Measurements from ENCODE around the gene GABRA6. TPM values are rescaled to one million over a fixed set of nuclear protein-coding genes. Genes with fewer than 3 reads are reported as not detected.
"Not testable (repeated sequence)": the region's sequence is repeated elsewhere in the genome, so short reads cannot be mapped to it uniquely, and the experiment has no call there.

The GABRA6 gene
- total RNA-seq (2014; rRNA removed; shearing (Covaris generic)), result not detected in 2 replicates

DNA sequence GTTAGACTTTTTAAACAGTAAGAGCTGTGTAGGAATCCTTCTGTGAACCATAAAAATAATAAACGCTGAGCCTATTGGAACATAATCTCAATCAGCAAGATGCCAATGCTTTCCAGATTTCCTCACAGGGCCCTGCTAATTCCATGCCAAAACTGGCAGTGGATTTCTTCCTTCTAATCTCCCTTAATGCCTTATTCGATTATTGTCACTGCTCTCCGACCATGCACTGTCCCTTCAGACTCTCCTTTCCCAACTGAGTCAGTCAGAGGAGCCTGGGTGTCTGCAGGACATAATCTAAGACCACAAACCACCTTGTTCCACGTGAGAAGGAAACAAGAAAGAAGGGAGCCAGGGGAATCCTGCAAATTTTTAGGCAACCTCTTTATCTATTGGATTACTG lies at the start of gene GABRA6:
TSS of gene GABRA6 (plus strand) at position 261 of the 400 bp plus-strand sequence. CDS start 269 bp downstream, outside the sequence.
- in situ Hi-C loops (cut with HindIII; ENCODE audit: low sequenced_read_pairs), result no loop called here
- DNase-seq (ENCODE audit: low spot score), result peak; percentile 90

DNA sequence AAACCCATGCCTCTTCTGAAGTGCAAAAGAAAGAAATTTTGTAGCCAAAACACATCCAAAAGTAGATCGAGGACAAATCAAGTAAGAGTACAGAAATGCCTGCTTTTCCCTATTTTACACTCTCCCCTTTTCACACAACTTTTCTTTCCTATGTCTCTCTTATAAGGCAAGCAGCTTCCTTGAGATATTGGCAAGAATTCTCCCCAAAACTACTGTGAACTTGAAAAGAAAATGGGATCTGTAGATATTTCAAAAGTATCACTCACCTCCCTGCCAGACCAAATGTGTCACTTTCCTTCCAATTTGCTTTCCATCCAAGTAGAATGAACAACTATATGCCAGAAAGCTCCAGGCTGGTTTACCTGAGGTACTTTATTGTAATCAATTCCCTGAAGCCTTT lies 47.9 kb upstream of the GABRA6 start:
- in situ Hi-C loops (cut with HindIII; ENCODE audit: low sequenced_read_pairs), result no loop called here
- DNase-seq (ENCODE audit: low spot score), result peak; percentile 13

DNA sequence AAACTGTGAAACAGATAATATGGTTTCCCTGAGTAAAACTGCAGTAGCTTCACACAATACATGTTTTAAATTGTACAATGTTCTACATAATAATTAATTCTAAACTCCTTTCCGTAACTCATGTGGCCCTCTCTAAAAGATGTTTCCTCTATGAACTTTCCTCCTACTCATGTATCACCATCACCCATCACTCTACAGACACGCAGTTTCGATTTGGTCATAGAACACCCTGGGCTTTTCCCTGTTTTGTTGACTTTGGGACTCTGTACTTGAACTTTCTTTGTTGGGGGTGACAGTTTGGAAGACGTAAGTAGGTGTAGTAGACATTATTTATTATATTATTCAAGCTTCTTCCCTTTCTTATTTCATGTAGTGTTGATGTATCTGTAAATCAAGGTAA lies 44.1 kb upstream of the GABRA6 start:
- DNase-seq (ENCODE audit: low spot score), result no peak
- in situ Hi-C loops (cut with HindIII; ENCODE audit: low sequenced_read_pairs), result no loop called here

DNA sequence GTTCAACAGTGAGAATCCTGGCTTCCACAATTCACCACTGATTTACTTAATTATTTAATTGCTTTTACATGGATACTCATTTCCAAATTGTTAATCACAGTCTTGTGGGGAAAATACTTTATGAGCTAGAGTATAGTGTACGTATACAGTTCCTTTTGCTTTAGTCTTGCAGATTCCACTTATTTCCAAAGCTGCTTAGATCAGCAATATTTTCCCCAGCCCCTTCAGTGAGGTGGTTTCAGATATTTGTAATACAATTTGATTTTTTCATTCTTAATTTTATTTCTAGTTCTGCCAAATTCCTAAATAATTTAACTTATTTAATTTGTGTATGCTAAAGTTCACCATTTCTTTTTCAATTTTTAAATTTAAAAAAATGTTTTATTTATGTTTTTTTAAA lies 40.3 kb upstream of the GABRA6 start:
- in situ Hi-C loops (cut with HindIII; ENCODE audit: low sequenced_read_pairs), result no loop called here
- no peak for DNase-seq (ENCODE audit: low spot score)

DNA sequence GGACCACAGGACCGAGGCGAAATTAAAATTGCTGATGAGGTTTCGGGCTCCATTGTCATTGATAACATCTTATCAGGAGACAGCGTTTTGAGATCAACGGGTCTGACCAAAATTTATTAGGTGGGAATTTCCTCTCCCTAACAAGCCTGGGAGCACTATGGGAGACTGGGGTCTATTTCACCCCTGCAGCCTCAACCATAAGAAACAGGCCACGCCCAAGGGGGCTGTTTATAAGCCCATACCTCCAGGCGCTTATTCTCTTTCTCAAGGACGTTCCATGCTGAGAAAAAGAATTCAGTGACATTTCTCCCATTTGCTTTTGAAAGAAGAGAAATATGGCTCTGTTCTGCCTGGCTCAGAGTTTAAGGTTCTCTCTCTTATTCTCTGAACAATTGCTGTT lies 33.6 kb upstream of the GABRA6 start:
- in situ Hi-C loops (cut with HindIII; ENCODE audit: low sequenced_read_pairs), result not testable (repeated sequence)

DNA sequence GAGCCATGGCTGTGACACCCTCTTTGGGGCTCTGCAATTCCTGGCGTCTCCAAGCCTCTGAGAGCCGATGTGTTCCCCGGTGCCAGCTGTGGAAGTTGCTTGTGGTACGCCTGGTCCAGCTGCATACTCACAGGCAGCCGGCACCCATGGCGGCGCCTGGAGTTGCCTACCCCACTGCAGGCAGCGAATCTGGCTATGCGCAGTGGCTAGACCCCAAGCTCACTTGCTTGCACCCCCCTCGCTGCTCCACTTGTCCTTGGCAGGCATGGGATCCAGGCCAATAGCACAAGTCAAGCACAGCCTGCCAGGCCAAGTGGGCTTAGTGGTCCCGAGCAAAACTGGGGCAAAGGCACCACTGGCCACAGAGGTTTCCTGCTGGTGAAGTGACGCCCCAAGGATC lies 24.7 kb upstream of the GABRA6 start:
- no peak for DNase-seq (ENCODE audit: low spot score)

More for the DNA sequence above, 33.6 kb upstream of the GABRA6 start:
- not testable (repeated sequence) for DNase-seq (ENCODE audit: low spot score)

DNA sequence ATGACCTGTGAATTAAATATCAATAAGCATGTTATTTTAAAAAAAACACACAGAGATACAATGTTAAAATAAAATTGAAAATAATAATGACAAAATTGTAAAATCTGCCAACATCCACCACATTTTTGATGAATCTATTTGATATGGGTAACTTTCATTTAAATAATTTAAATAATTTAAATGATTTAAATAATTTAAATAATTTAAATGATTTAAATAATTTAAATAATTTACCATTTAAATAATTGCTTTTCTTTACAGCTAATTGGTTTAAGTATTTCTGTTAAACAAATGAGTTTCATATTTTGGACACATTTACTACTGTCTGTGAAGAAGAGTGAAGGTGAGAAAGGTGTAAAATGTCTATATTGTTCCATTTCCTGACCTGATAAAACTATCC lies 22.1 kb upstream of the GABRA6 start:
- DNase-seq (ENCODE audit: low spot score), result no peak
- in situ Hi-C loops (cut with HindIII; ENCODE audit: low sequenced_read_pairs), result no loop called here

More for the DNA sequence above, 24.7 kb upstream of the GABRA6 start:
- in situ Hi-C loops (cut with HindIII; ENCODE audit: low sequenced_read_pairs), result no loop called here

DNA sequence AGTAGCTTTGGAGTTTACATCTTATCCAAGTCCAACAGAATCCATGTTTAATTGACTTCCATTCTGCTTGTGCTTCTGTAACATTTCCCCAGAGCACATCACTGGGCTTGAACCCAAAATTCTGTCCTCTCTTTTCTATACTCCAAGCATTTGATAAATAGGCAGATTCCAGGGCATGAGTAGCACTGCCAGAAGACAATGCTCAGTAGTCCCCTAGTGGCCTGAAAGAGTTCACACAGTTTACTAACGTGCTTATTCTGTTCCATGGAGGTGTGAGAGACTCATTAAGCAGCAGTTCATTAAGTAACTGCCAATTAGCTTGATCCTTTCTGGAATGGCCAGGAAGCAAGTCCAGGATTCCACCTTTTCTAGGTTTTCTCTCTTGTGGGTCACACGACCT lies 9.4 kb upstream of the GABRA6 start:
- DNase-seq (ENCODE audit: low spot score), result peak; percentile 43
- in situ Hi-C loops (cut with HindIII; ENCODE audit: low sequenced_read_pairs), result no loop called here

DNA sequence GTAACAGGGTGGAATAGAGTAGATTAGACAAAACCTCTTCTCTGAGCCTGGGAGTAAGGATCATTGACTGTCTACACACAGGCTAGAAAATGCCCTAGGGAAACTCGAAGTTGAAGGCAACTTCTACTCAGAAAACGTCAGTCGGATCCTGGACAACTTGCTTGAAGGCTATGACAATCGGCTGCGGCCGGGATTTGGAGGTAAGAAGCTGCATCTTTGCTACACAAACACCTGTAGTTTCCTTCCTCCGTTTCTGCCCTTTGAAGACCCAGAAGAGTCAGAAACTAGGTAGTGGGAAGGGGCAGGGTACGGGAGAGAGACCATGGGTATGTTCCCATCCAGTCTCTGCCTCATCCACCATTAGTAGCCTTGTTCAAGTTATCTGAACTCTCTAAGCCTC lies 628 bp downstream of the GABRA6 start:
- in situ Hi-C loops (cut with HindIII; ENCODE audit: low sequenced_read_pairs), result no loop called here

DNA sequence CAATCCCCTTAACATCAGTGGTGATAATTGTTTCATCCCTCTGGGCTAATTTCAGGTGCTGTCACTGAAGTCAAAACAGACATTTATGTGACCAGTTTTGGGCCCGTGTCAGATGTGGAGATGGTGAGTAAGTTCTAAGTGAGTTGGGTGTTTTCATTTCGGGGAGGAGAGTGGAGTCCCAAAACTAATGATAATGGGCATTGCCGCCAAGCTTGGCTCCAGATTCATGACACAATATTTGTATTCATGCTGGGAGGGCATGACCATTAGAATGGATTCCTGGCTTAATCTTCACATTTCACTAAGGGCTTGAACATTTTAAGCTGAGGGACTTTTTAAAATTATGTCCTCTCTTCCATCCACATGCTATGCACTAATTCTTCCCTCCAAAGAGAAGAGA lies 1.4 kb downstream of the GABRA6 start:
- in situ Hi-C loops (cut with HindIII; ENCODE audit: low sequenced_read_pairs), result no loop called here

More for the DNA sequence above, 628 bp downstream of the GABRA6 start:
- DNase-seq (ENCODE audit: low spot score), result peak; percentile 71

DNA sequence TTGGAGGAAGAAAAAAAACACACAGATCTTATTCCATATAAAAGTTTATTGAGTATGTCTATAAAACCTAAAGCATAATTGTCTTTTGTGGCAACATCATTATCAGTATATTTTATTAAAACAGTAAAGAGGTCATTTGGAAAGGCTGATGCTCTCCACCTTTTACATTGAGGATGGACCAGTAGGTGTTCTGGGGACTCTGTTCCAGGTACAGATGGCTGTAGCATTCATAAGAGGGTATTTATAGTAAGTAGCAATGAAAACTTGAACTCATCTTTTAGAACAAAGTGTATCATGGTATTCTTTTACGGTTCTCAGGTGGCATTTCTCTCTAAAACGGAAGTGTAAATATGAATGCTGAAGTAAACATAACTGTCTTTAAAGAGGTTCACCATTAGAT lies 1.8 kb downstream of the GABRA6 start:
- DNase-seq (ENCODE audit: low spot score), result peak; percentile 87
- in situ Hi-C loops (cut with HindIII; ENCODE audit: low sequenced_read_pairs), result no loop called here

More for the DNA sequence above, 1.4 kb downstream of the GABRA6 start:
- DNase-seq (ENCODE audit: low spot score), result peak; percentile 83

DNA sequence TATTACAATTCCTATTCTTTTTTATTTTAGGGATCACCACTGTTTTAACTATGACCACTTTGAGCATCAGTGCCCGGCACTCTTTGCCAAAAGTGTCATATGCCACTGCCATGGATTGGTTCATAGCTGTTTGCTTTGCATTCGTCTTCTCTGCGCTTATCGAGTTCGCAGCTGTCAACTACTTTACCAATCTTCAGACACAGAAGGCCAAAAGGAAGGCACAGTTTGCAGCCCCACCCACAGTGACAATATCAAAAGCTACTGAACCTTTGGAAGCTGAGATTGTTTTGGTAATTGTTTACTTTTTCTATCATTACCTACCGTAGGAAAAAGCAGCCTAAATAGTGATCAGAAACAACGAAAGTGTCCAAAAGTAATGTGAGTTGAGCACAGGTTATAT lies 6.4 kb downstream of the GABRA6 start:
- DNase-seq (ENCODE audit: low spot score), result peak; percentile 71
- in situ Hi-C loops (cut with HindIII; ENCODE audit: low sequenced_read_pairs), result no loop called here

DNA sequence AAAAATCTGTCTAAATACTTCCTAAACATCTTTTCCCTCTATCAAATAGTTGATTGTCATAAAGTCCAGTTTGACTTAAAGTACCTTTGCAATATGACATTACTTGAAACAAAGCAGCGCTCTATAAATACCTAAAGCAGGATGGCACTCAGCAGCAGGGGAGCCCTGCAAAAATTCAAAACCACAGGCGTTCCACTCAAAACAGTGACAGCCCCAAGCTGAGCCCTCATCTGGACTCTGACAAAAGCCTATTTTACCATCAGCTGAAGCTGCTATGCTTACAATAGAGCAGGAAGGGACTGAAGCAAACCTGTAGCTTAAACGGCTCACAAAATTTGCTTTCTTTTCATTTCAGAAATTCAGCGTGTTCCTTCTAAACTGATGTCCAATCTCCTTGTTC lies 11.5 kb downstream of the GABRA6 start:
- DNase-seq (ENCODE audit: low spot score), result peak; percentile 97
- in situ Hi-C loops (cut with HindIII; ENCODE audit: low sequenced_read_pairs), result no loop called here

DNA sequence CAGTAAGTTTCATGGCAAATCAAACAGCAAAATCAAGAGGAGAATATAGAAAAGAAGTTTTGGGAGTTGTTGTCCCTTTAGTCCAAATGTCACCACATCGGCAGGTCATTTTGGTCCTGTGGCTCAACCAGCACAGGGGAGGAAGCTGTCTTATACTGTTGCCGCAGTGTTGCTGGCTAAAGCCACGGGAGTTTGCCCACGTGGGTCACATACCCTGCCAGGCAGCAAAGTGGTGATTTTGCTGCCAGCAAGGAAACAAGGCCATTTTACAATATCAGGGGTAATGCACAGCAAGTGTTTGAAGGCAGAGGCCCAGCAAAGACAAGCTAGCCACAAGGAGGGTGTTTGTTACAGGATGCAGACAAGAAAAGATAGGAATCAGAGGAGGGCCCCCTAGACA lies 14.5 kb downstream of the GABRA6 start:
- in situ Hi-C loops (cut with HindIII; ENCODE audit: low sequenced_read_pairs), result no loop called here

DNA sequence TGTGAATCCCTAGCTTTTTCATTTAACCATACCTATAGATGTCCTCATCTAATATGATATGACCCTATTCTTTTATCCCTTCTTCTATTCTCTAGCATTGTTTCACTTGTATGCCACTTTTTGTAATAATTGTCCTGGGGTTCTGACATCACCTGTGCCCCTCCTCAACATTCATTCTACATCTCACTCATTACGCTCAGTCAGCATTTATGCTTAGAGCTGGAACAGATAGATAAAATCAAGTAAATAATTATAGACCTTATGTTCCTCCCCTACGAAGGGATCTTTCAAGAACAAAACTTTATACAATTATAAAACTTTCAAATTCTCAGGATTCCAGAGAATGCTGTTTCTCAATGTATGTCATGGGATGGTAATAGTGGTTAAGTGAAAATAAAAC lies 18.0 kb downstream of the GABRA6 start:
- no peak for DNase-seq (ENCODE audit: low spot score)
- in situ Hi-C loops (cut with HindIII; ENCODE audit: low sequenced_read_pairs), result no loop called here

More for the DNA sequence above, 14.5 kb downstream of the GABRA6 start:
- DNase-seq (ENCODE audit: low spot score), result peak; percentile 94

DNA sequence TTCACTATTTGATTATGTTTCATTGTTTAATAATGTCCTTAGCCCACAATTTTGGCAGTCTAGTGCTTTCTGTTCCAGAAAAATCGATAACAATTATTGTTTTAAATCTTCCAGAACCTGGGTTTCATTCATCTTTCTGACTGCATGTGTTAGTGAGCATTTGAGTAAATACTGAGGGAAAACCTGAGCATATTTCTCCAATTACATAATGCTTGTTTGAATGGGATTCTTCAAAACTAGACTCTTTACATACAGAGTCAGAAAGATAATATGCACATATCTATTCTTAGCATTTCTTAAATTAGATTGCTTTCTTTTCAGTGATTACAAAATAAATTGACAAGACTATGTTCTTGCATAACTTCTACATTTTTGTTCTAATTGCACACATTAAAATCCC lies 21.9 kb downstream of the GABRA6 start:
- DNase-seq (ENCODE audit: low spot score), result peak; percentile 54
- in situ Hi-C loops (cut with HindIII; ENCODE audit: low sequenced_read_pairs), result no loop called here

DNA sequence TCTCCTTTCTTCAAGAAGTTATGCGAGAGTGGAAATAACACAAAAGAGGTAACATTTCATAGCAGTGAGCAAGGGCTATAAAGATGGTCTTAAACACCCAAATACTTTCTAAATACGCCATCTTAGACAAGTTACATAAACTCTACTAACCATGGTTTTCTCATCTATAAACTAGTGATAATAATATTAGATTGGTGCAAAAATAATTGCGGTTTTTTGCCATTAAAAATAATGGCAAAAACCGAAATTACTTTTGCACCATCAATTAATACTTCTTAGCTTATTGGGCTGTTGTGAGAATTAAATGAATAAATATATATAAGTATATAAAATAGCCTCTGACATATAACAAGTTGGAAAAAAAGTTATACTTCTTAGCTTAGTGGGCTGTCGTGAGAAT lies 23.7 kb downstream of the GABRA6 start:
- in situ Hi-C loops (cut with HindIII; ENCODE audit: low sequenced_read_pairs), result no loop called here
- no peak for DNase-seq (ENCODE audit: low spot score)

DNA sequence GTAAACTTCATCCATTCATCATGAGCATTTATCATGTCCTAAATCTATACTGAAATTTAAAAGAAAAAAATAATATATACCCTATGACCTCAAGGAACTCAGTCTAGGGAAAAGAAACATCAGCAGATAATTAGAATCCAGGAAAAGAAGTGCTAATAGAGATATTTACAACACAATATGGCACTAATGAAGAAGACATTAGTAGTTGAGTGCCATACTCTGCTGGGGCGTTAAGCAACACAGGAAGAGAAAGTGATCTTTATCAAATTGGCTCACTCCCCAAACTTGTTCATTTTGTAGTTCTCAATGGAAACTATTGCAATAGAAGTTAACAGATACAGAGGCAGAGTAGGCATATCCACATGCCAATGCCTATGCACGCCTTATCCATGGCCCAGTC lies 27.5 kb downstream of the GABRA6 start:
- in situ Hi-C loops (cut with HindIII; ENCODE audit: low sequenced_read_pairs), result no loop called here

DNA sequence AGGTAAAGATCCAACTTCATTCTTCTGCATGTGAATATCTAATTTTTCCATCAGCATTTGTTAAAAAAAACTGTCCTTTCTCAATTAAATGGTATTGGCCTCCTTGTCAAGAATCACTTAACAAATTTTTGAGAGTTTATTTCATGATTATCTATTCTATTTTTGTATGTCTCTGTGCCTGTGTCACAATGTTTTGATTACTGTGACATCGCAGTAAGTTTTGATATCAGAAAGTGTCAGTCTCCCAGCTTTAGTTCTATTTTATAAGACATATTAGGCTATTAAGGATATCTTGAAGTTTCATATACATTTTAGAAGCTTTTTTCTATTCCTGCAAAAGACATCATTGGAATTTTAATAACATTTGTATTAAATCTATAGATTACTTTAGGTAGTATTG lies 33.6 kb downstream of the GABRA6 start:
- in situ Hi-C loops (cut with HindIII; ENCODE audit: low sequenced_read_pairs), result no loop called here
- no peak for DNase-seq (ENCODE audit: low spot score)

More for the DNA sequence above, 27.5 kb downstream of the GABRA6 start:
- no peak for DNase-seq (ENCODE audit: low spot score)

DNA sequence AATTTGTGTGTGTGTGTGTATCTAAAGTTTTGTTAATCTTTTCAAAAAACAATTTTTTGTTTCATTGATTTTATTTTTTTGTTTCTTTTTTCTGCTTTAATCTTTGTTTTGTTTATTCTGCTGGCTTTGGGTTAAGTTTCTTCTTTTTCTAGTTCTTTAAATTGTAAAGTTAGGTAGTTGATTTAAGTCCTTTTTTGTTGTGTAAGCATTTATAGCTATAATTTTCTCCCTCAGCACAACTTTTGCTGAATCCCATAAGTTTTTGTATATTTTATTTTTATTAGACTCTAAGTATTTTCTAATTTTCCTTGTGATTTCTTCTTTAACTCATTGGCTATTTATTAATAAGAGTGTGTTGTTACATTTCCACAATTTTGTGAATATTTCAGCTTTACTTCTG lies 34.9 kb downstream of the GABRA6 start:
- in situ Hi-C loops (cut with HindIII; ENCODE audit: low sequenced_read_pairs), result no loop called here
- no peak for DNase-seq (ENCODE audit: low spot score)

DNA sequence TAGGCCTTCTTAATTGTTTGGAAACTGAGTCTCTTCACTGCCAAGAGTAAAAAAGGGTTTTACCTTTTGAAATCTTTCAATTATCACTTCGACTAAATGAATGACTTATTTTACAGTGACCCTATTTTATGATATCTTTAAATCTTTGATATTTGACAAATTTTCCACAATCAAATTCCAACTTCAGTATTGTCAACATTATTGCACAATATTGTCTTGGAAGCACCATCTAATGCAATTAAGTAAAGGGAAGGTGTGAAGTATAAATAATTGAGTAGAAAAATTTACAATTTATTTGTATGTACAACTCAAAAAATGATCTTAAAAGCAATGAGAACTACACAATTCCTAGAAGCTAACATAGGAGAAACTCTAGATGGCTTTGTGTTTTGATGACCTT lies 49.2 kb downstream of the GABRA6 start:
- in situ Hi-C loops (cut with HindIII; ENCODE audit: low sequenced_read_pairs), result no loop called here
- DNase-seq (ENCODE audit: low spot score), result no peak

DNA sequence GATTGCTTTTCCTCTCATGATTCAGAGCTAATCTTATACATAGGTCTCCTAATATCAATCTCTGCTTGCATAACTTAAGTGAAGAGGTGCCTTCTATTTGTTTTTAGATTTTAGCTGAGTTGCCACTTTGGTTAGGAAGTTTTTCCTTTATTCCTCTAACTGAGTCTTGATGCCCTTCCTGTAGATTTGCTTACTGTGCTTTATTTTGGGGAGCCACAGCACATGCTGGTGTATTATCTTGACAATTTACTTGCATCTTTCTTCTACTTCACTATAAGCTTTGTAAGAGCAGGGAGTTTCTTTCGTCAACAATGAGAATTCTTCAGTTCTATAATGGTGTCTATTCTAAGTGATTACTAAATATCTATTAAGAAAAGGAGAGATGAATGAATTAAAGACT lies 54.9 kb downstream of the GABRA6 start:
- no peak for DNase-seq (ENCODE audit: low spot score)
- in situ Hi-C loops (cut with HindIII; ENCODE audit: low sequenced_read_pairs), result no loop called here
